Smooth muscle cell (in vitro differentiated cells): ENCODE data around the gene DNAJC15. TPM values are rescaled to one million over a fixed set of nuclear protein-coding genes. Genes with fewer than 3 reads are reported as not detected.

ENCODE experiments used
- DNase-seq: peaks from one replicate; lab custom pipeline; 2025; ENCODE audit not compliant: unreplicated experiment; lab: John Stamatoyannopoulos, UW
- H2AFZ ChIP-seq: fragments of 200-600 bp; sonication (generic); 2 replicates; pipeline ENCODE4 v1.6.0; 2016; ENCODE audit warnings: antibody characterized with exemption, low read depth, mild to moderate bottlenecking
- H3F3A ChIP-seq: fragments of 200-600 bp; sonication (generic); 2 replicates; pipeline ENCODE4 v1.6.0; 2017; ENCODE audit warnings: antibody characterized with exemption, low read depth
- H3K27ac ChIP-seq: fragments of 200-600 bp; sonication (generic); 2 replicates; pipeline ENCODE4 v1.5.1; 2016; ENCODE audit warnings: low read depth, mild to moderate bottlenecking
- H3K27me3 ChIP-seq: fragments of 200-600 bp; sonication (generic); 2 replicates; pipeline ENCODE4 v1.6.1; 2016; ENCODE audit warnings: low read depth, mild to moderate bottlenecking
- H3K36me3 ChIP-seq: fragments of 200-600 bp; sonication (generic); 2 replicates; pipeline ENCODE4 v1.5.1; 2016; ENCODE audit warnings: low read depth
- H3K4me1 ChIP-seq: fragments of 200-600 bp; sonication (generic); 2 replicates; pipeline ENCODE4 v1.5.1; 2016; ENCODE audit warnings: low read depth
- H3K4me2 ChIP-seq: fragments of 200-600 bp; sonication (generic); 2 replicates; pipeline ENCODE4 v1.6.0; 2016; ENCODE audit warnings: mild to moderate bottlenecking
- H3K4me3 ChIP-seq: fragments of 200-600 bp; sonication (generic); 2 replicates; pipeline ENCODE4 v1.5.1; 2016; ENCODE audit warnings: mild to moderate bottlenecking
- H3K79me2 ChIP-seq: fragments of 200-600 bp; sonication (generic); 2 replicates; pipeline ENCODE4 v1.6.0; 2016; ENCODE audit warnings: low read depth, mild to moderate bottlenecking
- H3K9ac ChIP-seq: fragments of 200-600 bp; sonication (generic); 2 replicates; pipeline ENCODE4 v1.6.0; 2016; ENCODE audit warnings: low read depth
- H3K9me3 ChIP-seq: fragments of 200-600 bp; sonication (generic); replicated peaks from 2 replicates; pipeline ENCODE4 v1.5.1; 2016; ENCODE audit warnings: low read depth
- H4K20me1 ChIP-seq: fragments of 200-600 bp; sonication (generic); 2 replicates; pipeline ENCODE4 v1.6.0; 2016; ENCODE audit warnings: low read depth
- WGBS: methylation state at CpG from one replicate; pipeline ENCODE4 v1.1.7; 2016; ENCODE audit warnings: low lambda C conversion rate; 5-methylcytosine and 5-hydroxymethylcytosine counted together
- polyA plus RNA-seq: library from polyadenylated mRNA; unstranded; fragments of >200 nt; fragmentation: Nextera tagmentation; extraction: Ambion mirVana; gene quantifications from 2 replicates; pipeline ENCODE4 v1.2.1, GENCODE V29; 2016
- total RNA-seq: library from RNA; depleted of rRNA; stranded (reverse); fragments of >200 nt; gene quantifications from 2 replicates; pipeline ENCODE4 v1.2.3, GENCODE V29; 2014
- TF ChIP-seq, protein P1 (sequence below): fragments of 200-600 bp; sonication (generic); IDR thresholded peaks from 2 replicates; pipeline ENCODE4 v1.5.1; 2017; ENCODE audit warnings: borderline replicate concordance, mild to moderate bottlenecking, antibody characterized with exemption; ENCODE audit not compliant: insufficient read depth, poor library complexity, severe bottlenecking

Gene DNAJC15
- total and polyA plus RNA-seq, 2 experiments from 2014 or later = 4.4 to 6.9 TPM

DNA sequence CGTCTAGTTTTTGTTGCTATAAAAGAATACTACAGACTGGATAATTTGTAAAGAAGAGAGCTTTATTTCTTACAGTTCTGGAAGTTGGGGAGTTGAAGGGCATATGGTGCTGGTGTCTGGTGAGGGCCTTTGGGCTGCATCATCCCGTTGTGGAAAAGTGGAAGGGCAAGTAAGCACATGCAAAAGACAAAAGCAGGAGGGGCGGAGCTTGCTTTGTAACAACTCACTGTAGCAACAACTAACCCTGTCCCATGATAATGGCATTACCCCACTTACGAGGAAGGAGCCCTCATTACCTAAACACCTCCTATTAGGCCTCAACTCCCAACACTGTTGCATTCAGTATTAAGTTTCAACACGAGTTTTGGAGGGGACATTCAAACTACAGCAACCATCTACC is 7.2 kb upstream of the DNAJC15 start:
- H3F3A ChIP-seq = no peaks in the 10 kb centered on the region
- H3K79me2 ChIP-seq = no peaks in the 10 kb centered on the region
- no peak overlapping the region for H3K4me2 ChIP-seq
- no peaks in the 10 kb centered on the region for H3K27me3 ChIP-seq
- H3K4me3 ChIP-seq = no peak overlapping the region
- peaks cover 6% of the 10 kb centered on the region for H3K4me1 ChIP-seq
- no peaks in the 10 kb centered on the region for H3K9me3 ChIP-seq
- no peaks in the 10 kb centered on the region for H3K36me3 ChIP-seq
- H2AFZ ChIP-seq = no peak overlapping the region
- no peak overlapping the region for H3K9ac ChIP-seq
- TF ChIP-seq, protein P1, sequence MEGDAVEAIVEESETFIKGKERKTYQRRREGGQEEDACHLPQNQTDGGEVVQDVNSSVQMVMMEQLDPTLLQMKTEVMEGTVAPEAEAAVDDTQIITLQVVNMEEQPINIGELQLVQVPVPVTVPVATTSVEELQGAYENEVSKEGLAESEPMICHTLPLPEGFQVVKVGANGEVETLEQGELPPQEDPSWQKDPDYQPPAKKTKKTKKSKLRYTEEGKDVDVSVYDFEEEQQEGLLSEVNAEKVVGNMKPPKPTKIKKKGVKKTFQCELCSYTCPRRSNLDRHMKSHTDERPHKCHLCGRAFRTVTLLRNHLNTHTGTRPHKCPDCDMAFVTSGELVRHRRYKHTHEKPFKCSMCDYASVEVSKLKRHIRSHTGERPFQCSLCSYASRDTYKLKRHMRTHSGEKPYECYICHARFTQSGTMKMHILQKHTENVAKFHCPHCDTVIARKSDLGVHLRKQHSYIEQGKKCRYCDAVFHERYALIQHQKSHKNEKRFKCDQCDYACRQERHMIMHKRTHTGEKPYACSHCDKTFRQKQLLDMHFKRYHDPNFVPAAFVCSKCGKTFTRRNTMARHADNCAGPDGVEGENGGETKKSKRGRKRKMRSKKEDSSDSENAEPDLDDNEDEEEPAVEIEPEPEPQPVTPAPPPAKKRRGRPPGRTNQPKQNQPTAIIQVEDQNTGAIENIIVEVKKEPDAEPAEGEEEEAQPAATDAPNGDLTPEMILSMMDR = no peak
- DNase-seq = no peak
- WGBS = 90% methylated on average over 5 of the region's 5 CpGs
- no peak overlapping the region for H3K27ac ChIP-seq
- no peaks in the 10 kb centered on the region for H4K20me1 ChIP-seq

DNA sequence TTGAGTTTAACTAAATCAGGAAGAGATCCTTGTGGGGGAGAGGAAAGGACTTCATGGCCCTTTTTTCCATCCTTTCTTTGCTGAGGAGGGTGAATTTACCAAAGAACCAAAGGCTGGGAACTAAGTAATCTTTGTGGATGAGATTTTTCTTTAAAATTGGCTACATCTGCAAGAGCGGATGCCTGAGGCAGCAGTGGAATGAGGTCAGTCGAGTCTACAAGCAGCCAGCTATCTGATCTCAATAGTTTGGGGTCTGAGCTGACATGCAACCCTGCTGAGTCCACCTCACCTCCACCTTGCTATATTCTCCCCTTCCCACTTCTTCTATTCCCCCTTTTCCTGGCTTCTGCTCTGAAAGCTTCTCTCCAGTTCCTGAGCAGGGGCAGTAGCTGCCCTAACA is 3.6 kb upstream of the DNAJC15 start:
- H3K4me2 ChIP-seq = no peak overlapping the region
- peaks cover 6% of the 10 kb centered on the region for H3K4me1 ChIP-seq
- TF ChIP-seq, protein P1 = no peak
- 40% methylated on average over 2 of the region's 2 CpGs for WGBS
- H3K9me3 ChIP-seq = no peaks in the 10 kb centered on the region
- H4K20me1 ChIP-seq = no peaks in the 10 kb centered on the region
- no peaks in the 10 kb centered on the region for H3F3A ChIP-seq
- no peak overlapping the region for H3K4me3 ChIP-seq
- no peaks in the 10 kb centered on the region for H3K79me2 ChIP-seq
- H2AFZ ChIP-seq = peak overlapping the region; percentile 64
- no peak overlapping the region for H3K9ac ChIP-seq
- no peaks in the 10 kb centered on the region for H3K36me3 ChIP-seq
- no peak for DNase-seq
- H3K27me3 ChIP-seq = no peaks in the 10 kb centered on the region
- peak overlapping the region; percentile 42 for H3K27ac ChIP-seq

DNA sequence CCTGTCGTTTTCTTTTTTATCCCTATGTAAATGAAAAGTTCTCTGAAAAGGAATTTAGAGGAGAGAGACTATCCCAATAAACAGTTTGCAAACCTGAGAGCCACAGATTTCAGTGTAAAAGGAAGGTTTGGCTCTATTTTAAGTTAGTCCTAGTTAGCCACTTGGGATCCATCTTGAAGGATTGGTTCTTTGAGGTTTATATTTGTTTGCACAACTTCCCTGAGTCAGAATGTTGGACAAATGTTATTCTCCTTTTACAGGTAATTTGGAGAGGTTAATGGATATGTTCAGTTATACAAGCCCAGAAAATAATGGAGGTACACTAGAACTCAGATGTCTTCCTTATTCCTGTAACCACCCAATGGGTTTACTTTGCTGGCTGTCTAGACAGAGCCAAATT is 2.6 kb upstream of the DNAJC15 start:
- Histone ChIP-seq H3K27me3 (no peaks in the 10 kb centered on the region), H3F3A (no peaks in the 10 kb centered on the region), H3K36me3 (no peaks in the 10 kb centered on the region), H3K4me1 (peaks cover 6% of the 10 kb centered on the region), H2AFZ (no peak overlapping the region), H3K9me3 (no peaks in the 10 kb centered on the region), H3K27ac (no peak overlapping the region), H3K9ac (no peak overlapping the region), H3K4me2 (no peak overlapping the region), H3K79me2 (no peaks in the 10 kb centered on the region), H4K20me1 (no peaks in the 10 kb centered on the region), H3K4me3 (no peak overlapping the region)
- TF ChIP-seq, protein P1 = no peak
- WGBS = 80% methylated on average over 1 of the region's 1 CpG
- no peak for DNase-seq

DNA sequence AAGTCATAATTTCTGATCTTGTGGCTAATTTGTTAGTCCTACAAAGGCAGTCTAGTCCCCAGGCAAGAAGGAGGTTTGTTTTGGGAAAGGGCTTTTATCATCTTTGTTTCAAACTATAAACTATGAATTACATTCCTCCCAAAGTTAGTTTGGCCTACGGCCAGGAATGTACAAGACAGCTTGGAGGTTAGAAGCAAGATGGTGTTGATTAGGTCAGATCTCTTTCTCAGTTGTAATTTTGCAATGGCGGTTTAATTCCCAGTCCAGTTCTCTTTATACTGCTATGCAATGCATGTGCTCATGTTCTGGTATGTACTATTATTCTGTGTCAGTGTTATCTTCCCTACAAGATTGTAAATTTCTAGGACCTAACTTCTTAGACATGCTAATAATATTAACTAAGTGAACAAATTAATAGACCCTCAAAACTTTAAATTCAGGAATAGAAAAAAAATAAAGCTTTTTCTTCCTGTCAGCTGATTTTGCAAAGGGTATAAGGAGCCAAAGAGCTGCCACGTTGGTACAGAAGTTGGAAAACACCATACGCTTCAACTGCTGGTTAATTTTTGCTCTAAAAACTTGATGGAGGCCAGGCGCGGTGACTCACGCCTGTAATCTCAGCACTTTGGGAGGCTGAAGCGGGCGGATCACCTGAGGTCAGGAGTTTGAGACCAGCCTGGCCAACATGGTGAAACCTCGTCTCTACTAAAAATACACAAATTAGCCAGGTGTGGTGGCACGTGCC is 1.3 kb upstream of the DNAJC15 start:
- TF ChIP-seq, protein P1 = no peak
- Histone ChIP-seq H3K4me1 (peaks cover 6% of the 10 kb centered on the region), H3K4me2 (no peak overlapping the region), H3K9me3 (no peaks in the 10 kb centered on the region), H2AFZ (no peak overlapping the region), H3F3A (no peaks in the 10 kb centered on the region), H3K27me3 (no peaks in the 10 kb centered on the region), H3K36me3 (no peaks in the 10 kb centered on the region), H3K4me3 (no peak overlapping the region), H3K79me2 (no peaks in the 10 kb centered on the region), H3K9ac (no peak overlapping the region), H3K27ac (no peak overlapping the region), H4K20me1 (no peaks in the 10 kb centered on the region)
- no peak for DNase-seq
- WGBS = 72% methylated on average over 11 of the region's 11 CpGs
